NT2/D1 (cell line): ENCODE data around the gene HAUS8.
"Not testable (repeated sequence)": the region's sequence is repeated elsewhere in the genome, so short reads cannot be mapped to it uniquely, and the experiment has no call there.

Experiments
- DNase-seq: peaks from one replicate; pipeline ENCODE4 v3.0.0-alpha.2; 2011; ENCODE audit warnings: low read depth, low spot score
- H3K27me3 ChIP-seq: 2 replicates; pipeline ENCODE4 v1.6.0; 2011; ENCODE audit warnings: mild to moderate bottlenecking; ENCODE audit not compliant: insufficient read length, insufficient read depth
- H3K36me3 ChIP-seq: 2 replicates; pipeline ENCODE4 v1.6.1; 2011; ENCODE audit warnings: mild to moderate bottlenecking, low read length, mixed read lengths; ENCODE audit not compliant: insufficient read depth, insufficient read length
- H3K4me1 ChIP-seq: 2 replicates; pipeline ENCODE4 v1.5.1; 2011; ENCODE audit not compliant: insufficient read depth, insufficient read length
- H3K4me3 ChIP-seq: 2 replicates; pipeline ENCODE4 v1.5.1; 2011; ENCODE audit warnings: low read depth; ENCODE audit not compliant: insufficient read length
- H3K9ac ChIP-seq: 2 replicates; pipeline ENCODE4 v1.6.0; 2011; ENCODE audit warnings: low read depth; ENCODE audit not compliant: insufficient read length
- H3K9me3 ChIP-seq: 2 replicates; pipeline ENCODE4 v1.5.1; 2011; ENCODE audit warnings: mild to moderate bottlenecking, low read length; ENCODE audit not compliant: insufficient read depth
- SUZ12 ChIP-seq: IDR thresholded peaks from 2 replicates; pipeline ENCODE4 v1.6.1; 2011; ENCODE audit not compliant: insufficient read length, insufficient read depth; ENCODE audit errors: extremely low read depth
- YY1 ChIP-seq: IDR thresholded peaks from 2 replicates; pipeline ENCODE4 v1.6.1; 2011; ENCODE audit not compliant: insufficient read length, insufficient read depth
- ZNF274 ChIP-seq: IDR thresholded peaks from 2 replicates; pipeline ENCODE4 v1.6.1; 2011; ENCODE audit warnings: mild to moderate bottlenecking, low read depth, low read length

Gene HAUS8

GRCh38 chr19:17098326-17098725 lies 23.1 kb upstream of the HAUS8 start:
- no peak for TF ChIP-seq ZNF274
- TF ChIP-seq SUZ12: no peak
- no peak for TF ChIP-seq YY1
- DNase-seq: no peak
- Histone ChIP-seq H3K9ac (no peak overlapping the region), H3K4me3 (no peak overlapping the region), H3K36me3 (peaks cover 28% of the 10 kb centered on the region), H3K9me3 (peaks cover 18% of the 10 kb centered on the region; the same call in 1 of the 2 replicates), H3K4me1 (peaks cover 3% of the 10 kb centered on the region), H3K27me3 (no peaks in the 10 kb centered on the region)

- peaks cover 13% of the 10 kb centered on the region; the same call in 1 of the 2 replicates for H3K9me3 ChIP-seq
- H3K4me1 ChIP-seq: peaks cover 3% of the 10 kb centered on the region
- peaks cover 23% of the 10 kb centered on the region for H3K36me3 ChIP-seq
- no peak for TF ChIP-seq YY1
- TF ChIP-seq SUZ12: no peak
- no peak for TF ChIP-seq ZNF274
- DNase-seq: no peak
- no peak overlapping the region for H3K9ac ChIP-seq
- H3K4me3 ChIP-seq: no peak overlapping the region
- no peaks in the 10 kb centered on the region for H3K27me3 ChIP-seq
Observed at GRCh38 chr19:17097593-17098126, 22.4 kb upstream of the HAUS8 start.

GRCh38 chr19:17095141-17095919 lies 20.1 kb upstream of the HAUS8 start:
- TF ChIP-seq ZNF274: no peak
- no peak for TF ChIP-seq YY1
- no peak for TF ChIP-seq SUZ12
- H3K9me3 ChIP-seq: no peaks in the 10 kb centered on the region
- H3K36me3 ChIP-seq: peaks cover 13% of the 10 kb centered on the region
- H3K4me3 ChIP-seq: no peak overlapping the region
- no peak for DNase-seq
- no peaks in the 10 kb centered on the region for H3K27me3 ChIP-seq
- H3K4me1 ChIP-seq: peaks cover 9% of the 10 kb centered on the region
- H3K9ac ChIP-seq: no peak overlapping the region

- H3K4me1 ChIP-seq, H3K4me3 ChIP-seq, H3K27me3 ChIP-seq, H3K9ac ChIP-seq, H3K9me3 ChIP-seq, DNase-seq: not testable (repeated sequence)
- H3K36me3 ChIP-seq: peaks cover 13% of the 10 kb centered on the region
Observed at GRCh38 chr19:17094694-17095093, 19.4 kb upstream of the HAUS8 start.

GRCh38 chr19:17092696-17093095 lies 17.4 kb upstream of the HAUS8 start:
- Histone ChIP-seq H3K27me3 (no peaks in the 10 kb centered on the region), H3K36me3 (peaks cover 13% of the 10 kb centered on the region), H3K4me3 (no peak overlapping the region), H3K9ac (no peak overlapping the region), H3K9me3 (no peaks in the 10 kb centered on the region), H3K4me1 (peaks cover 6% of the 10 kb centered on the region)
- TF ChIP-seq SUZ12 (no peak), ZNF274 (no peak), YY1 (no peak)
- DNase-seq: no peak

GRCh38 chr19:17091758-17092333 lies 16.6 kb upstream of the HAUS8 start:
- H3K27me3 ChIP-seq: no peaks in the 10 kb centered on the region
- no peak overlapping the region for H3K4me3 ChIP-seq
- peaks cover 21% of the 10 kb centered on the region for H3K36me3 ChIP-seq
- no peak for TF ChIP-seq SUZ12
- TF ChIP-seq YY1: no peak
- no peak for TF ChIP-seq ZNF274
- DNase-seq: no peak
- H3K9ac ChIP-seq: no peak overlapping the region
- peaks cover 6% of the 10 kb centered on the region for H3K4me1 ChIP-seq
- no peaks in the 10 kb centered on the region for H3K9me3 ChIP-seq

- no peak for TF ChIP-seq SUZ12
- no peak for TF ChIP-seq ZNF274
- TF ChIP-seq YY1: no peak
- no peak overlapping the region for H3K4me3 ChIP-seq
- DNase-seq: no peak
- no peak overlapping the region for H3K9ac ChIP-seq
- H3K4me1 ChIP-seq: peaks cover 10% of the 10 kb centered on the region
- H3K9me3 ChIP-seq: no peaks in the 10 kb centered on the region
- peaks cover 34% of the 10 kb centered on the region for H3K36me3 ChIP-seq
- no peaks in the 10 kb centered on the region for H3K27me3 ChIP-seq
Observed at GRCh38 chr19:17090583-17090982, 15.3 kb upstream of the HAUS8 start.

- no peak overlapping the region for H3K9ac ChIP-seq
- no peaks in the 10 kb centered on the region for H3K9me3 ChIP-seq
- peaks cover 34% of the 10 kb centered on the region for H3K36me3 ChIP-seq
- no peak for DNase-seq
- TF ChIP-seq ZNF274 (no peak), YY1 (no peak), SUZ12 (no peak)
- H3K4me3 ChIP-seq: no peak overlapping the region
- H3K4me1 ChIP-seq: peaks cover 12% of the 10 kb centered on the region
- H3K27me3 ChIP-seq: no peaks in the 10 kb centered on the region
Observed at GRCh38 chr19:17088552-17088951, 13.3 kb upstream of the HAUS8 start.
